SH-SY5Y (cell line): ENCODE data around the gene LMX1B.

Source experiments
- GATA2 ChIP-seq: IDR thresholded peaks from 2 replicates; pipeline ENCODE4 v1.6.1; 2011; ENCODE audit warnings: mild to moderate bottlenecking, low read depth, low read length
- GATA3 ChIP-seq: IDR thresholded peaks from 2 replicates; pipeline ENCODE4 v1.6.1; 2011; ENCODE audit warnings: low read depth, mild to moderate bottlenecking, low read length, moderate library complexity

DNA sequence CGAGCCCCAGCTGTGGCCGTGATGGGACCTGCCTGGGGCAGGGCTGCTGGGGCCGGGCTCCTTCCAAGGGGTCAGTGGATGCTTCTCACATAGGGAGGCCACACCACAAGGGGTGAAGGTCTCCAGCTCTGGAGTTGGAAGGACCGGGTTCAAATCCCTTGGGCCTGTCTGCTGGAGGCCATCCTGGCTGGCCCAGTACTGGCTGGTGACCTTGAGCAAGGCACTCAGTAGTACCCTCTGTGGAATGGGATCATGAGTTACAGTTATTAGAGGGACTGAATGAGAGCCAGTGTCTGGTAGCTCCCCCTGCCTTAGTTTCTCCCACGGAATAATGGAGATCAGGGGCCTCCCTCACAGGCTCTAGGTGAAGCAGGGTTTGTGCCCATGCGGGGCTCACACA lies 58.3 kb downstream of the LMX1B start:
- TF ChIP-seq GATA3 (no peak), GATA2 (no peak)
